Caco-2 (cell line): Measurements from ENCODE around the gene CILP2. TPM values are rescaled to one million over a fixed set of nuclear protein-coding genes. Genes with fewer than 3 reads are reported as not detected.

Experiments
- BruUV-seq: library from RNA; stranded (reverse); fragments of 400-500 nt; replicated peaks from 2 replicates; lab custom pipeline; 2021; lab: Mats Ljungman, UMichigan
- CTCF ChIA-PET: fragments of 300-600 bp; sonication (Branson Sonifier 250); formaldehyde crosslinking; loops from one replicate; lab custom pipeline; 2022; ENCODE audit warnings: antibody characterized with exemption; lab: Charles Lee
- POLR2A ChIA-PET: fragments of 300-600 bp; sonication (Branson Sonifier 250); formaldehyde crosslinking; loops from one replicate; lab custom pipeline; 2022; ENCODE audit warnings: antibody characterized with exemption; lab: Charles Lee
- DNase-seq, 2 experiments: peaks; one replicate each; pipeline versions ENCODE4 v3.0.0 to v3.0.0-alpha.2; 2020 to 2022
- H3K27me3 ChIP-seq: replicated peaks from 2 replicates; pipeline ENCODE4 v1.6.0; 2011; ENCODE audit warnings: low read length; ENCODE audit not compliant: control insufficient read depth, insufficient read depth
- H3K36me3 ChIP-seq: 2 replicates; pipeline ENCODE4 v1.5.1; 2011; ENCODE audit warnings: low read length; ENCODE audit not compliant: control insufficient read depth, insufficient read depth
- H3K4me1 ChIP-seq: fragments of 250-450 bp; sonication (Bioruptor Pico); 2 replicates; pipeline ENCODE4 v1.5.1; 2020; ENCODE audit warnings: mild to moderate bottlenecking
- H3K4me3 ChIP-seq: 2 replicates; pipeline ENCODE4 v1.5.1; 2011; ENCODE audit warnings: low read depth, mild to moderate bottlenecking, control low read depth, low read length
- H3K9me3 ChIP-seq: fragments of 250-450 bp; sonication (Bioruptor Pico); 2 replicates; pipeline ENCODE4 v1.5.1; 2020; ENCODE audit warnings: mild to moderate bottlenecking, moderate library complexity
- H3K27ac Mint-ChIP-seq: one replicate; pipeline ENCODE4 v1.8.0; 2022; ENCODE audit warnings: mixed read lengths; ENCODE audit not compliant: unreplicated experiment
- H3K27me3 Mint-ChIP-seq: one replicate; pipeline ENCODE4 v1.8.0; 2022; ENCODE audit warnings: mixed read lengths; ENCODE audit not compliant: insufficient read depth, unreplicated experiment
- H3K36me3 Mint-ChIP-seq: one replicate; pipeline ENCODE4 v1.8.0; 2022; ENCODE audit warnings: mild to moderate bottlenecking, mixed read lengths; ENCODE audit not compliant: insufficient read depth, unreplicated experiment
- H3K4me1 Mint-ChIP-seq: one replicate; pipeline ENCODE4 v1.8.0; 2022; ENCODE audit warnings: low read depth, mixed read lengths; ENCODE audit not compliant: unreplicated experiment
- H3K4me3 Mint-ChIP-seq: one replicate; pipeline ENCODE4 v1.8.0; 2022; ENCODE audit warnings: mild to moderate bottlenecking, moderate library complexity, mixed read lengths; ENCODE audit not compliant: unreplicated experiment
- H3K9me3 Mint-ChIP-seq: one replicate; pipeline ENCODE4 v1.8.0; 2022; ENCODE audit warnings: mixed read lengths; ENCODE audit not compliant: unreplicated experiment
- CTCF ChIP-seq, 2 experiments: fragments of 200-600 bp in 1 of 2; IDR thresholded peaks; 1 replicate in 1 of 2; 2 replicates in 1 of 2; pipeline versions ENCODE4 v1.5.1 to v1.8.0; 2011 to 2022; ENCODE audit warnings: antibody characterized with exemption in 1 of 2, control low read depth in 1 of 2, inconsistent platforms in 1 of 2, low read depth in 1 of 2, low read length in 1 of 2, mild to moderate bottlenecking in 1 of 2, moderate library complexity in 1 of 2; ENCODE audit not compliant: insufficient read depth in 1 of 2, severe bottlenecking in 1 of 2, unreplicated experiment in 1 of 2
- intact Hi-C: fragments of 100-400 bp; cut with micrococcal nuclease; formaldehyde crosslinking; loops from one replicate; pipeline ENCODE4 v1.10.0; 2022; ENCODE audit not compliant: unreplicated experiment
- total RNA-seq: library from RNA; stranded (reverse); gene quantifications from 2 replicates; pipeline ENCODE4 v1.2.3, GENCODE V29; 2022

The CILP2 gene
- total RNA-seq, 1 experiment from 2014 or later: 1.3 TPM

- intact Hi-C loops: no loop called here
- Mint-ChIP-seq H3K9me3 (no peaks in the 10 kb centered on the region), H3K4me1 (no peaks in the 10 kb centered on the region), H3K27me3 (no peaks in the 10 kb centered on the region), H3K27ac (no peak overlapping the region), H3K36me3 (no peaks in the 10 kb centered on the region), H3K4me3 (no peak overlapping the region)
- CTCF ChIA-PET: no interaction called here
- H3K4me1 ChIP-seq: peaks cover 5% of the 10 kb centered on the region; the same call in 1 of the 2 replicates
- no peaks in the 10 kb centered on the region for H3K9me3 ChIP-seq
- BruUV-seq: no TSS peak
- H3K4me3 ChIP-seq: no peak overlapping the region
- no peaks in the 10 kb centered on the region for H3K27me3 ChIP-seq
- no peak for DNase-seq
- no peaks in the 10 kb centered on the region for H3K36me3 ChIP-seq
- POLR2A ChIA-PET: no interaction called here
- no peak for TF ChIP-seq CTCF (IDR thresholded peaks at IDR 0.05; ENCODE audit: insufficient read depth in 1 of 2, low read depth in 1 of 2, low read length in 1 of 2, severe bottlenecking in 1 of 2, unreplicated experiment in 1 of 2)
Measured at GRCh38 chr19:19595171-19595701, 57.2 kb downstream of the CILP2 start.

Other genes with a start within 250 kb of the CILP2 start
- 51.2 and 58.4 TPM in 2 replicates for gene SUGP1, start 217.8 kb upstream of the CILP2 start, total RNA-seq
- 51.3 and 62.6 TPM in 2 replicates for gene MAU2, start 217.4 kb upstream of the CILP2 start, total RNA-seq
- 118 and 126 TPM in 2 replicates for gene GATAD2A, start 132.6 kb upstream of the CILP2 start, total RNA-seq
- gene TSSK6, start 22.7 kb upstream of the CILP2 start, total RNA-seq: 3.1 and 3.8 TPM in 2 replicates
- 345 and 355 TPM in 2 replicates for gene NDUFA13, start 22.0 kb upstream of the CILP2 start, total RNA-seq
- 6.7 and 8.1 TPM in 2 replicates for gene YJEFN3, start 9.4 kb upstream of the CILP2 start, total RNA-seq
- gene PBX4, start 80.4 kb downstream of the CILP2 start, total RNA-seq: 3.5 and 3.6 TPM in 2 replicates
- 29.3 and 31.3 TPM in 2 replicates for gene LPAR2, start 90.0 kb downstream of the CILP2 start, total RNA-seq
- gene GMIP, start 105.4 kb downstream of the CILP2 start, total RNA-seq: 8.6 and 10.4 TPM in 2 replicates
- 83.0 and 93.1 TPM in 2 replicates for gene ATP13A1, start 125.4 kb downstream of the CILP2 start, total RNA-seq
- gene ZNF101, start 130.6 kb downstream of the CILP2 start, total RNA-seq: 11.8 and 12.5 TPM in 2 replicates
- 4.5 and 4.9 TPM in 2 replicates for gene ZNF14, start 194.8 kb downstream of the CILP2 start, total RNA-seq